Measurements from ENCODE around the gene TMEM245.

The TMEM245 gene

DNA sequence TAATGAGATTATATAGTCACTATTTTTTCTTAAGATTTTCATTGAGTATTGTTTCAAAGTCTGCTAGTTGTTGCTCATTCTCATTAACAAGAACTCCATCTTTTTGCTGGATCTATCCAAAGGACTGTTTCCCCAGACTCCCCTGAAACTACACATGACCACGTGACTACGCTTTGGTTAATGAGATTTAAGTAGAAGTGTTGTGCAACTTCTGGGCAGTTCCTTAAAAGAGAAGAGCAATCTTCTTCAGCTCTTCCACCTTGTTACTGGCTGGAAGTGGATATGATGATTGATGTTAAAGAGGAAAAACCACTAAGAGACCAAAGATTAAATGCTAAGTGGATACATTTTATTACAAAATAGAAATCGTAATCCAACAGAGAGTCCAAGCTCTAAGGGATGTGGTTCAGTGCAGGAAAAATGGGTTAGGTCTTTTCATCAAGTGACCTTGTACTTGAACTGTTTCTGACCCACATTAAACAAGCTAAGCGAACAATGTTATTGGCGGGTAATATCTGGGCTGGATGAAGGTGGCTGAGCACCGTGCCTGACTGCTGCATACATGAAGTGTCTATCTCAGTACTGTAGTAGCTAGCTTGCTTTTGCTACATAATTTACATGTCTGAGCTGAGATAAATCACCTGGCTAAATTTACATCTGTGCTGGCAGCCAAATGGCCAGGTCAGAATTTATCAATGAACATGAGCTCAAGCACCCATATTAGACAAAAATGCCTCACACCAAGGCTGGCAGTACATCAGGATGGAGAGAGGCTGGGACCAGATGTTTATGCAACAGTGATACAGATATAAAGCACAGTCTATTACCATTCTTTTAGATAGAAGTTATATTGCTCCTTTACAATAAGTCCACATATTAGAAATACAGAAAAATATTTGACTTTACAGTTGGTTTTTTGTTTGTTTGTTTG, 98.9 kb downstream of the TMEM245 start:
- no peak for DNase-seq

DNA sequence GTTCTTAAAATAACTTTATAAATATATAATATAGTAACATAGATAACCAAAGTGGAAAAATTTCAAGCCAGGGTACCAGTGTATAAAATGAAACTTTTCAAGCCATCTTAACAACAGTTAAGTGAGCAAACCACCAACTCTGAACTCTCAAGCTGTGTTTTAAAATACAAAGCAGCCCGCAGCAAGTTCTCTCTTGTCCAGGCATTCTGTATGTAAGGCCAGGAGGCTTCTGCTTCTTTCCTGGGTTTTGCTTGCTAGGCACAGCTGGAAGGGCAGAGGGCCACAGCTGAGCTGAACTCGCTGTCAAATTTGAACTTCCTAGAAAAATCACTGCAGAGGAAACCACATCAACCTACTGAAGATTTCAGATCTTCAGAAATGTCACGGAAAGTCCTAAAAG, 99.6 kb downstream of the TMEM245 start:
- no peak for DNase-seq

- no peak for DNase-seq
Measured at GRCh38 chr9:109019420-109019819, 100.3 kb downstream of the TMEM245 start.

GRCh38 chr9:109017493-109017892, 102.3 kb downstream of the TMEM245 start:
- no peak for DNase-seq

DNA sequence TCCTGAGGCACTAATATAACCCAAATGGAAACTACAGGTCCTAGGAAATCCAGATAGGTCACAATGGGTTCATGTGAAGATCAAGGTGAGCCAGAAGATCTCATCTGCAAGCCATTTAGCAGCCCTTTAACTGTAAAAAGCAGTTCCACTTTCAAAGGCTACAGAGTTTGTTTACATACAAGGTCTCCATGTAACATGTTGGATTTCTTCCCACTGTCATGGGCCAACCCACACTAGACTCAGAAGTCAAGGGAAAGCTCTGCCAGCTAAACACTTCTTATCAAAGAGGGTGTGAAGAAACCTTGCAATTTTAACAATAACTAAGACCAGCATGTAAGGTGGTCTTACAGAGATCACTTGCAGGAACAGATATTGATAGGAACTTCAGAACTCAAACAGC, 102.7 kb downstream of the TMEM245 start:
- no peak for DNase-seq

GRCh38 chr9:109016132-109016531, 103.6 kb downstream of the TMEM245 start:
- DNase-seq = no peak

- no peak for DNase-seq
Measured at GRCh38 chr9:109014608-109015280, 105.0 kb downstream of the TMEM245 start.

DNA sequence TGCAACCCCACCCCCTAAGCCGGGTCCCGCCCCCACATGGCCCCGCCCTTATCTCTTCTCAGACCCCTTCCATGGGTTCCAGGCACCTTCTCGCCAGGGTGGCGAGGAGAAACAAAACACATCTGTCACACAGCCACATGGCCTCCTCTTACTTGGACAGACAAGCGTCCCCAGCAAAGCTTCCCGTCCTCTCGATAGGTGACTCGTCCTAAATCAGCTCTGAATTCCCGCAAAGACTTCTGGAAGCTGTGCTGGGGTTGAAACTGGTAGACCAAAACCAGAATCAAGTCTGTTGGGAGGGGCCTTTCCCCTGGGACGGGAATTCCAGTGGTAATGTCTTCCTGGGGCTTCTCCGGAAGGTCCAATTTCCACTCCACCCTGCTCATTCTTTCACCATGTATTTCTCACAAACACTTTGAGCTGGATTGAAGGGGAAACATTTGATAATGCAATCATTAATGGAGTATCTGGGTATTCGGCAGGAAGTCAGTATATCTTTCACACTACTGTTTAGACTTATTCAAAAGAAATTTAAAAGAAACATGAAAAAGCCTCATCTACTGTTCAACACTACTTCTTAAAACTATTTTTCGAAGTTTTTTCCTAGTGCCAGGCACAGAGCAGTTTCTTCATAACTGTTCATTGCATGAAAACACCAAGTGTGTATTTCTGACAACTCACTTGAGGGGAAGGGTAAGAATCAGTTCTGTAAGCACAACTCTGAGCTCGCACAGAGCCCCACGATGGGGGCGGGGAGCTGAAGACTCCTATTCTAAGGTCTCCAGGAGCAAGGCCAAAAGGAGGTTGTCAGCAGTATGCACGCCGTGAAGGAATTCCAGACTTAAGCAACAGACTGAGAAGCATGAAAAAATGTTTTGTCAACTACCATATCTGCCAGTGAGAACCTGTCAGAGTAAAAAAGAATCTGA, 105.8 kb downstream of the TMEM245 start:
- DNase-seq = no peak

DNA sequence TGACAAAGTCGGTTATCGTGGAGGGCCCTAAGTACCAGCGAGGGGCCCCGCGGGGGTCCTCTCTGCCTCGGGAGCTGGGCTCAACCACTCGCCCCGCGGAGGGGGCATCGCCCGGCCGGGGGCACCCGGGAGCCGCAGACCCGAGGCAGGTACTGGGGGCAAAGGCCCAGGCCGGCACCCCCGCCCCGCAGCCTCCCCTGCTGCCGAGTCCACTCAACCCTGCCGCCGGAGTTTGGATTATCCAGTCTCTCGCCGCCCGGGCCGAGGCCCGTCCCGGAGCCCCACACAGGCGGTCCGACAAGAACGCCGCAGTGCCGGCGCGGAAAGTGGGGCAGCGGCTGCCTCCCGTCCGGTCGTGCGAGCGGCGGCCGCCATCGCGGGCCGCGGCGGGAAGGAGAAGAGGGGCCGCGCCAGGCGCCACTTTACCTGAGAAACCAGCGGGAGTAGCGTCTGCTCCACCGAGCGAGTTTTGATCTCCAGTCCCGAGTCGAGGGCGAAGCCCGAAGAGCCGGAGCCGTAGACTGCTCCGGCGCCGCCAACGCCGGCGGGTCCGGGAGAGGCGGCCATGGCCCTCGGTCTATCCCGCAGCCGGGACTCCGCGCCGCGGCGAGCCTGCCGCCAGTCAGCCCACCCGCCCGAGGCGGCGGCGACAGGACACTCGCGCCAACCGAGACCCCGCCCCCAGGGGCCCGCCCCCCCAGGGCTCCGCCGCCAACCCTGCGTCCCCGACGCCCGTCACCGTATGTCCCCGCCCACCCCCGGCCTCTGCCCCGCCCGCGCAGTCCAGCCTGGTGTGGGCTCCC, 106.7 kb downstream of the TMEM245 start, which contains the start of gene CTNNAL1:
Gene CTNNAL1, minus strand, starts transcription at position 624 of the 803 bp plus-strand sequence. Its CDS starts 57 bp downstream, at position 567.
- peak; percentile 81 for DNase-seq

DNA sequence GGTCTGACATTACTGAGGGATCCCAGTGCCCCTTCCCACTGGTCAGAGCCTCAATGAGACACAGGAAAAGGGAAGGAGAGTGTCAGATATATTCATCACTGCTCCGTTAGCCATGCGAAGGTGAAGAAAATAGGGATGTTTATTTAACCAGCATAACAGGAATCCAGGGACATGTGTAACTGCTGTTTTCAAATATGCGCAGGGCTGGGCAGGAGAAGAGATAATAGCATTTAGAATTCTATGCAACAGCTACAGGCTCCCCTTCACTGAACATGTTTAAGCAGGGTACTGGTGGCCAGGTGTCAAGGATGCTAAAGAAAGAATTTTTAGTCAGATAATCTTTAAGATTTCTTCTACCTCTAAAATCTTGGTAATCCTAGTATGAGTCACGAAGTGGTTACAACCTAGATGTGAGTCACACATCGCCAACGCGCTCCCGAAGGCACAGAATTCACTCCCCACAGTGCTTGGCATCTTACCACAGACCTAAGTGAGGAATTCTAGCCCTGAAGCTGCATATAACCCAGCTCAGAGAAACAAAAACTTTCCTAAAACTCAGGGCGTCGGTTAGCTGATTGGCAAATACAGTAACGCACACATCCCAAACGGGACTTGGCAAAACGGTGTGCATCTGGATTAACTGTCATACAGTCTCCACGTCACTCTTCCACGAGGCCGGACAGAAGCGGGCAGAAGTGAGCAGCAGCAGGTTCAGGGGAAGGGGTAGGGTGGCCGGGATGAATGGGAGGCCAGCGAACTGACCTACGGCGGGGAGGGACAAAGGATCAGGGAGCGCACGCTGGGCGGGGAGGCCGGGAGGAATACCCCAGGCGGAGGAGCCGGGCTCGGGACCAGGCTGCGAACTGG, 107.5 kb downstream of the TMEM245 start:
- DNase-seq = peak; percentile 78

DNA sequence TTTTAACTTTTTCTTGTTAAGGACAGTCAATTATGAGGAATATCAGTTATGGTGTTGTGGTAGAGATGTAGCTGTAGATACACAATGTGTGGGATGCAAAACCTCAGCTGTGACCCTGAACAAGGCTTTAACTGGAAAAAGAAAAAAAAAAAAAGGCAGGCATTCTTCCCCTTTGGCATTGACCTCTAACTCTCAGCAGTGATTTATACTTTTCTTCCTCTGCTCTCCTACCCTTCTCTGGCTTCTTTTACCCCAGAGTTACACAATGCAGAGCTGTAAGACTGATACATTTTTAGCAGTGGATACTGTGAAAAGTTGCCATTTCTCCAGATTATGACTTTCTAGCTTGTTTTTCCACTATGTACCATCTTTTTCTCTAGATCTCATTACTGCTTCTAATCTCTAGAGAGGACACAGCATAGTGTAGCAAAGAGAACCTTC, 108.5 kb downstream of the TMEM245 start:
- DNase-seq = no peak

- no peak for DNase-seq
Measured at GRCh38 chr9:109010746-109011145, 109.0 kb downstream of the TMEM245 start.

DNA sequence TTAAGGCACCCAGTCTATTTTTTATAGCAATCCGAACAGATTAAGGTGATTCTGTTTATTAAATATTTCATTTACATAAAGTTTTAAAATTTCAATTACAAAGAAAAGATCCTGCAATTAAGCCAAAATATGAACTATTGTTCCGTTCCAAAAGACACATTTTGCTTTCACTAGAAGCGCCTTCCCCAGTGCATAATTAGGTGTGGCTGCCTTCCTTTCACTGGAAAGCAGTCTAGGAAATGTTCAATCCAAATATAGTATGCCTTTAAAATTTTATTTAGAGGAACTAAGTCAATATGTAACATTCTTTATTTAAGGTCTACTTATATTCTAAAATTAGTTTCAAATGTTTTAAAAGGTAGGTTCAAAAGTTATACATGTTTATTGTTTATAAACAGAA, 114.1 kb downstream of the TMEM245 start:
- no peak for DNase-seq

DNA sequence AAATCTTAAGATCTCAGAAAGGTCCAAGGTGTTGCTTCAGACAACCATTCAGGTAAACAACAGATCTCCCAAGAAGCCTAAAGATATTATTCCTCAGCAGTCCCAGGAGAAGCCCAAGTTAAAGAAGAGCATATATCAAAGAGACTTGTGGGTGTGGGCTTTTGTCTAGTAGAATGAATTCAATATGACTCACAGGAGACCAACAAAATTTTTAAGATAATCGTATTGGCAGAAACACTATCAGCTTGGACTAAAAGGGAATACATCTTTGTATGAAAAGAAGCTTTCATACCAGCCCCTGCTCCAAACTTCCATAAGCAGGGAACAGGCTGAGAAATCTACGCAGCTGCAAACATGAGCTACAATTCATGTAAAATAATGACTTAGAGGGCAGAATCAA, 116.6 kb downstream of the TMEM245 start:
- DNase-seq = no peak

- no peak for DNase-seq
Measured at GRCh38 chr9:109002141-109002540, 117.6 kb downstream of the TMEM245 start.

DNA sequence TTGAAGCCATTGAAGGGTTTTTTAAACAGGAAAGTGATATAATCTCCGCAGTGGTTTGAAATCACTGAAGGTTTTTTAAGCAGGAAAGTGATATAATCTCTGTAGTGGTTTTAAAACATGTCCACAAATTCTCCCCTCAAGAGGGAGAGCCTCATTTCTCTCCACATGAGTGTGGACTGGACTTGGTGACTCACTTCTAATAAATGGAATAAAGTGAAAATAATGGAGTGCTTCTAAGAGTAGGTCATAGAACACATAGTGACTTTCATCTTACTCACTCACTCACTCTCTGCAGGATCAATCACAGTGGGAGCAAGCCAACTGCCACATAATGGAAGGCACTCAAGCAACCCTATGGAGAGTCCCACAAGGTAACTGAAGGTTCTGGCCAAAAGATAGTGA, 118.5 kb downstream of the TMEM245 start:
- peak; percentile 18 for DNase-seq

GRCh38 chr9:108997112-108997511, 122.6 kb downstream of the TMEM245 start:
- no peak for DNase-seq

- DNase-seq = no peak
Measured at GRCh38 chr9:108996643-108997042, 123.1 kb downstream of the TMEM245 start.

- no peak for DNase-seq
Measured at GRCh38 chr9:108994695-108995094, 125.1 kb downstream of the TMEM245 start.

DNA sequence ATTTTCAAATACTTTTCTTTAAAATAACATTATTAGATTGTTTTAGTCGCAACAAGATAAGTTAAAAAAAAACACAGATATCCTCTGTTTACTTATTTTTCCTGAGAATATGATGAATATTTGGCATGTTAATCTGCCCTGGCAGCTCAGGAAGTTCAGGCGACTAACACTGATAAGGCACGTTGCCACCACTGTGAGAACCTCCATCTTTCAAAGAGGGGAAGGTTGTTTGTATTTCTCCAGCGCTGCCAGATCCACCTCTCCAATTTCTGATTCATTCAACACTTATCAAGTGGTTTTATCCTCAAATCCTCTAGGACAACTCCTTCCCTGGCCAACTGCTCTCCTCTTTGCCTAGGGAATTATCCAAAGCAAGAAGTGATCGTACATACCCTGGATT, 128.3 kb downstream of the TMEM245 start:
- no peak for DNase-seq

DNA sequence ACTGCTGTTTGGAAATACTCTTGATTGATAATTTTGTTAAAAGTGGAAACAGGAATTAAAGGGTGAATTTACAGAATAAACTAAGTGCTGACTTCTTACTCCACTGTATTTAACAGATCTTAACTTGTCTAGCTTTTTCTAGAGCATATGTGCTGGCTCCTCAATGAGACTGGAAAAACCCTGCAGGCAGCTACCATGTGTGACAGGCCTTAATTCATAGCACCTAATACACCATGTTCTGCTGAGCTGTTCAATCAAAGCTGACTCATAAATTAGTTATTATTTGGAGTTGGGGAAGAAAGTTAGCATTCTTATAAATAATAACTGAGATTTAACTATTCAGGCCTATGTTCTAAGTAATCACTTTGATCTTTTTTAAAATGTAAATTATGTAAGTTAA, 135.9 kb downstream of the TMEM245 start:
- no peak for DNase-seq

Measured in T1000 (cell line).